NCI-H2081 (cell line): ENCODE measurements around the gene UBL4A.

Experiments
- DNase-seq, 2 experiments: peaks; one replicate each; lab custom pipeline; 2025; lab: John Stamatoyannopoulos, UW

UBL4A gene

DNA sequence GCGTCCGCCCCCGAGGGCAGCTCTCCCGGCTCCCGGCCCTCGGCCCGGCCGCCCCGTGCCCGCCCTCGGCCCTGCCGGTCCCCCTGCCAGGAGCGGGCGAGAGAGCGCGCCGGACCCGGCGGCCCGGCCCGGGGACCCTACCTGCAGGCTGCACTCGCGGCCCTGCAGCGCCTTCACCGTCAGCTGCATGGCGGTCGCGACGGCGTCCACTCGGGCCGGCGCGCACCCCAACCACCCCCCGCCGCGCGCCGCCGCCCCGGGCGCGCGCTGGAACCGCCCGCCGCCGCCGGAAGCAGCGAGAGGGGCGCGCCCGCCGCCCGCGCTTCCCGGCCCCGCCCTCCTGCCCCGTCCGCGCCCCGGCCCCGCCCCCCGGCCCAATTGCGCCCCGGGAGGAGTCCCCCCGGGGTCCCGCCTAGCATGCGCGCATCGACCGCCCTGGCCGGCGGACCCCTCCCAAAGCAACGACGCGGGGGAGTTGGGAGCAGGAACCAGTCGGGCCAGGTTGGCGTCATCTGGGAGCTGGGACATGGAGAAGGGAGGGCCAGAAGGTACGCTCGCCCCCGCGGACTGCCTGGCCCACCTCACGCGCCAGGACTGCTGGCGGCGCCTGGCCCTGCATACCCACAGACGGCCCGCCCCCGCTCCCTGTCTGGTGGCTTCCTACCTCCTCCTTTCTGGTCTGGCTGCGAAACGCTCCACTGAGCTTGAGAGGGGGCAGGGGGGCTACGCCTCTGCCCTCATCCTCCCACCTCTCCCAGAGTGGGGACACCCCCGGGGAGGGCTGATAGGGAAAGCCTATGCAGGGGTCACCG is at the start of gene UBL4A:
Gene UBL4A, minus strand, starts transcription at position 220 of the 812 bp plus-strand sequence. Its CDS starts 31 bp downstream, at position 189.
- peak in 1 of 2 experiments; percentile 24 for DNase-seq

DNA sequence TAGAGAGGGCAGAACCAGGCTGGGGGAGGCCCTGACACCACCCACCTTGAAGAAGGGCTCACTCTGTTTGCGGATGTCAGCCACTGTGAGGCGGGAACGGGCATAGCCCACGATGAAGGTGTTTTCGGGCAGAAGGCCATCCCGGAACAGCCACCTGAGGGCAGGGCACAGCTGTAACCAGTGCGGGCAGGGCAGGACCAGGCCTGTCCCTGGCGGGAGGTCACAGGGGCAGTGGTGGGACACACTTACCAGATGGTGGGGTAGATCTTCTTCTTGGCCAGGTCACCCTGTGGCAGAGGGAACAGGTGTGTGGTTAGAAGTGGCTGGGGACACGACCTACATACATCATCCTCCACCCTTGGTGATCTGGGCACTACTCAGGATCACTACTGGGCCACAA is 49.5 kb upstream of the UBL4A start:
- no peak for DNase-seq

GRCh38 chrX:154534526-154535322 is 48.3 kb upstream of the UBL4A start:
- DNase-seq, result peak; percentile 69 to 79

DNA sequence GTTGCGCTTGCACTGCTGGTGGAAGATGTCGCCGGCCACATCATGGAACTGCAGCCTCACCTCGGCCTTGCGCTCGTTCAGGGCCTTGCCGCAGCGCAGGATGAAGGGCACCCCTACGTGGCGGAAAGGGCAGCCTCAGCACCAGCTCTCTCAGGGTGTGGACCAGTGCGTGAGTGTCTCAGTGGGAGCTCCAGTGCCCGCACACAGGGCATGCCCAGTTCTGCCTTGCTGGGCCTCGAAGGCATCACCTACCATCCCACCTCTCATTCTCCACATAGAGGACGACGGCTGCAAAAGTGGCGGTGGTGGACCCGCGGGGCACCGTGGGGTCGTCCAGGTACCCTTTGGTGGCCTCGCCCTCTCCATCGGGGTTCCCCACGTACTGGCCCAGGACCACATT is 46.3 kb upstream of the UBL4A start:
- no peak for DNase-seq

DNA sequence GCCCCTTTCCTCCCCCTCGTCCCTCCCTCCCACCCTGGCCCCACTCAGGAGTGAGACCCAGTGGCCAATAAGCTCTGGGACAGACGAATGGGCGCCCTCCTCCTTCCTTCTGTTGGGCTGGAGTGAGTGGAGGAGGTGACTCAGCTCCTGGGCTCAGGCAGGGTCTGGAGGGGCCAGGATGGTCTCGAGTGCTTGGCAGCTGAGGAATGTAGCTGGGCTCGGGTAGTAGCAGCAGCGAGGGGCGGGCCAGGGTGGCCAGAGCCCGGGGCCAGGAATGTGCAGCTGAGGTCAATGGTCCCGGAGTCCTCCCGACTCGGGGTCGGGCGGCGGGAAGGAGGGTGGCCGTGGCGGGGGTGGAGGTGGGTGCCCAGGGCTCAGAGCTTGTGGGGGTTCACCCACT is 45.2 kb upstream of the UBL4A start:
- DNase-seq, result no peak

- DNase-seq, result no peak
These were observed 43.9 kb upstream of the UBL4A start for GRCh38 chrX:154530286-154530685.

DNA sequence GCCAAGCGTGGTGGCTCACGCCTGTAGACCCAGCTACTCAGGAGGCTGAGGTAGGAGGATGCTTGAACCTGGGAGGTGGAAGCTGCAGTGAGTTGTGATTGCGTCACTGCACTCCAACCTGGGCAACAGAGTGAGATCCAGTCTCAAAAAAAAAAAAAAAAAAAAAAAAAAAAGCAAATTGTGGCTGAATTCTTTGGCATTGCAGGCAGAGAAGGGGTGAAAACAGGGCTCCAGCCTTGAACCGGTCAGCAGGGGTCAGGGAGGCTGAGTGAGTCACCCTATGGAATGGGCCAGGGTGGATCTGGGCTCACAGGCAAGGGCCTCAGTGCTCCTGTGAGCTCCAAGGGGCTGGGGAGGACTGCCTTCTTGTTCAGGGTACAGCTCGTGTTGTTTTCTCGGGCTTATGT is 42.8 kb upstream of the UBL4A start:
- DNase-seq, result no peak

- peak; percentile 20 to 38 for DNase-seq
These were observed 40.7 kb upstream of the UBL4A start for GRCh38 chrX:154526901-154527675.

GRCh38 chrX:154525606-154526490 is 39.4 kb upstream of the UBL4A start:
- DNase-seq, result no peak

GRCh38 chrX:154519389-154519788 is 33.0 kb upstream of the UBL4A start:
- DNase-seq, result no peak

DNA sequence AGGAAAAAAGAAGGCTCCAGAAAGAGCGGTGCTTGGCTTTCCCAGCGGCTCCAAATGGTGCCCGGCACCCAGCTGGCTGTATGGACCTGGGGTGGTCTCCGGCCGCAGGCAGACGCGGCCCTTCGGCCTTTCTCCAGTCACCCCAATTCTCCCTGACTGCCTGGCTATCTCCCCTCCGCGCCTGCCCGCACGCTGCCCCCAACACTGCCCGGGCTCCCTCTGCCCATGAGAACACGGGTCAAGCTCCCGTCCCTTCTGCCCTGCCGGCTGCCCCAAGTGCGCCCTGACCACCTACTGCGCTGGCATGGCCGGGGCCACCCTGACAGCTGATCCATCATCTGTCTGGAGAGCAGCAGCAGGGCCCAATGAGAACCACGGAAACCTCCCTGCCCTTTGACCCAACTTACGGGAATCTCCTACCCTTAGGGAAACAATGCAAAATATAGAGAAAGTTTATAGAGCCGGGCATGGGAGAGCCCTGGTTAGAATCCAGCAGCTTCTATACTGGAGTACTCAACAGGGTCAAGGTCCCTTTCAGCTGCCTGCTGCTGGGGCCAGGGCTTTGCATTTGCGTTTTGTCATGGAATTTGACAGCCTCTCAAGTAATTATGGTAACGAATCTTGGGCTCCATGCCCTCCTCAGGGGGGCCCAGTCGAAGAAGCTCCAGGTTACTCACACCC is 30.8 kb upstream of the UBL4A start:
- DNase-seq, result no peak

DNA sequence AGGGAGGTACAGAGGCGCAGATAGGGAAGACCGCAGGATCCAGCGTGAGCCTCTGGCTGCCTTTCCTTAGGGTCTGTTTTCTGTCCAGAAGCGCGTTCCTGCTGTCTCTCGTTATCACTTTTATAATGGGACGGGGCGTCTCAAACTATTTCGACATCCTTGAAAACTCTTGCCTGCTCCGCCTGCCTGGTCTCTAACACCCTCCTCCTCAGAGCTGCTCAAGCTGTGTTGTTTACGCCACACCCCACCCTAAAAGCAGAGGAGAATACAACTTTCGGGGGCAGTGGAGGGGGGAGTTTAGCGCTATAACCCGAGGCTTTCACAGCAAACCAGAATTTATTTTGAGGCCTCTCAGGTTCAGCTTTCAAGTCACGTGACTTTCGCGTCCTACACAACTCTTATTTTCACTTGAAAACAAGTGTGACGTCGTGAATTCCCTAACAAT is 30.3 kb upstream of the UBL4A start:
- no peak for DNase-seq

GRCh38 chrX:154515966-154516655 is 29.7 kb upstream of the UBL4A start, which contains the start of gene FAM3A:
TSS of gene FAM3A (minus strand) at chrX:154516232. CDS start at chrX:154515772, 460 bp downstream.
- DNase-seq, result peak; percentile 72 to 74

GRCh38 chrX:154515090-154515965 is 28.9 kb upstream of the UBL4A start:
- DNase-seq, result peak in 1 of 2 experiments; percentile 19

GRCh38 chrX:154513716-154514115 is 27.3 kb upstream of the UBL4A start:
- DNase-seq, result no peak

- no peak for DNase-seq
These were observed 26.6 kb upstream of the UBL4A start for GRCh38 chrX:154512879-154513553.

GRCh38 chrX:154511761-154512160 is 25.3 kb upstream of the UBL4A start:
- no peak for DNase-seq

DNA sequence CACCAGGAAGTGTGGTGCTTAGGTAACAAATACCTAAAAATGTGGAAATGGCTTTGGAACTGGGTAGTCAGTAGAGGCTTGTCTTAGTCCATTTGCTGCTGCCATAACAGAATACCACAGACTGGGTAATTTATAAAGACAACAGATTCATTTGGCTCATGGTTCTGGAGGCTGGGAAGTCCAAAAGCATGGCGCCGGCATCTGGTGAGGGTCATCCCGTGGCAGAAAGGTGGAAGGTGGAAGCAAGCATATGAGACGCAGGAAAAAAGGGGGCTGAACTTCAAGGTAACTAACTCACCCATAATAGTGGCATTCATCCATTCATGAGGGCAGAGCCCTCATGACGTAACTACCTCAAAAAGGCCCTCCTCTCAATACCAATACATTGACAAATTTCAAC is 23.0 kb upstream of the UBL4A start:
- DNase-seq, result no peak
